ENCODE results near the gene DENND1A. TPM values are rescaled to one million over a fixed set of nuclear protein-coding genes. Genes with fewer than 3 reads are reported as not detected.

DENND1A gene
- polyA plus RNA-seq, 3 donors from 2014 or later: 2.6 to 7.5 (median 3.4) TPM

- Mint-ChIP-seq H3K27me3 (ENCODE audit: low read depth in 3 of 3) (peaks cover 0 to 2% (median 1%) of the 10 kb centered on the region in 3 donors), H3K27ac (no peak overlapping the region), H3K36me3 (no peaks in the 10 kb centered on the region), H3K4me3 (no peak overlapping the region), H3K9me3 (no peaks in the 10 kb centered on the region), H3K4me1 (peaks cover 11 to 15% of the 10 kb centered on the region in 2 donors)
- DNase-seq: peak; percentile 11 to 14 (median 12)
Measured at GRCh38 chr9:123544007-123544827, 385.7 kb downstream of the DENND1A start.

DNA sequence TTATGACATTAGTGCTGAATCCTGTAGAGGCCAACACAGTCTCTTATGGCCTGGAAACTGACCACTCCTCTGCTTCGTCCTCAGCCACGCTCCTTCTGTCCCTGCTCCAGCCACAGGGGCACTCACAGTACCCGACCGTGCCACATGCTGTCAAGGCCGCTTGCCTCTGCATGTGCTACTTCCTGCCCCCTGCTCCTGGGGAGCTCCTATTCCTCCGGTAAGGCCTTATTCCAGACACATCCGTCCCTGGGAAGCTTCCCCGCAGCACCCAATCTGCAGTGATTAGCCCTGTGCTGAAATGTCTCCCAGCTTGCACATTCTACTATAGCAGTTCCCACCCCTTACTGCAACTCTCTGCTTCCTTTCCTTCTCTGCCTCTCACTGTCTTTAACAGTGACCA is 386.4 kb downstream of the DENND1A start:
- no peak for DNase-seq
- H3K4me3 Mint-ChIP-seq: no peak overlapping the region
- H3K9me3 Mint-ChIP-seq: no peaks in the 10 kb centered on the region
- H3K27ac Mint-ChIP-seq: no peak overlapping the region
- H3K27me3 Mint-ChIP-seq (ENCODE audit: low read depth in 3 of 3): peaks cover 0 to 2% (median 1%) of the 10 kb centered on the region in 3 donors
- H3K4me1 Mint-ChIP-seq: peaks cover 11 to 15% of the 10 kb centered on the region in 2 donors
- no peaks in the 10 kb centered on the region for H3K36me3 Mint-ChIP-seq

DNA sequence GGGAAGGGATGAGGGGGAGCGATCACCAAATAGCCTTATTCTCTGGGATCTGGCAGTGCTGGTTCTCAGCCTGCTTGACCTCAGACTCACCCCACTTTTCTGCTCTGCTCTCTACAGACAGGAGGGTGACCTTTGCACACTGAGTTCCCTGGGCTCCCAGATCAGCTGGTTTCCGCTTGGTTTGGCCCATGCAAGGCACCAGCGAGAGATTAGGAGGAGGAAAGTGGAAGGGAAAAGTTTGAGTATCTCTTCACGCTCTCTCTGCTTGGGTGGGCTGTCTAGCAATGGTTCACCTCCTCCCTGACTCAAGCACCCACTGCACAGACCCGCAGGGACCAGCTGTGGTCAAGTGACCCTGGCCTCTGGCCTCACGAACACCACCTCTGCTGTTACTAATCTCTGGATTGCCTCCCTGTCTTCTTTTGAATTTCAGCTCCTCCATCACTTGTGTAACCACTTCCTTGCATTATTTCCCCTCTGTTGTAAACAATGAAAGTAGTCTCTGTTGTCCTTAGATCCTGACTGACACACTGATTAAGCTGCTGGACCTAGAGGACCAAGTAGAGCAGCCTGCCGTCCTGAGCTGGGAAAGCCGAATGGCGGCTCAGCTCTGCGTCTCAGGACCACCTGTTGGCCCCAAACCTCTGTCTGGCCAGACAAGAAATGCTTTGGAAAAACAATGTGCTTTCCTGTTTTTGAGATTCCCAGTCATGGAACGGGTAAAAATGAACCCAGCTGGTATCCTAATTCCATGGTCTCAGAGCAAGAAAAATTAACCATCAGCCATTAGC is 387.3 kb downstream of the DENND1A start:
- Mint-ChIP-seq H3K36me3 (no peaks in the 10 kb centered on the region), H3K4me3 (no peak overlapping the region), H3K9me3 (no peaks in the 10 kb centered on the region), H3K27ac (no peak overlapping the region), H3K4me1 (peaks cover 14 to 19% of the 10 kb centered on the region in 2 donors), H3K27me3 (ENCODE audit: low read depth in 3 of 3) (peaks cover 0 to 1% (median 0%) of the 10 kb centered on the region in 3 donors)
- DNase-seq: no peak

DNA sequence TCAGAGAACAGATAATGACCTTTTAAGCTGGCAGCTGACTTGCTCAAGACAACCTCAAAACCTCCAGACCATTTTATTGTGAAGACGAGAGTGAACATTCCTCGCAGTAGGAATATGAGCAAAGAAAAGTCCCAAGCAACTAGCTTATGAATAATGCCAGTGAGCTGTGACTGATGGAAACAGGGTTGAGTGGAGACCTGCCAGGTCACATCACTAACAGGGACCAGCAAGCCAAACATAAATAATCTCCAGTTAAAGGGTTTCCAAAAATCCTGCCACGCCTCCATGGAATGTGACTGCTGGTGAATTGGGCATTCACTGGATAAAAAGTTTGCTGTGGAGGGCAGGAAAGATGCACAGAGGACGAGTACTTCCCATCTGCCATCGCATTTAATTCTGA is 388.5 kb downstream of the DENND1A start:
- H3K36me3 Mint-ChIP-seq: no peaks in the 10 kb centered on the region
- no peak for DNase-seq
- H3K4me1 Mint-ChIP-seq: peaks cover 18 to 25% of the 10 kb centered on the region in 2 donors
- H3K27me3 Mint-ChIP-seq (ENCODE audit: low read depth in 3 of 3): peaks cover 0 to 1% (median 0%) of the 10 kb centered on the region in 3 donors
- no peak overlapping the region for H3K27ac Mint-ChIP-seq
- no peak overlapping the region for H3K4me3 Mint-ChIP-seq
- no peaks in the 10 kb centered on the region for H3K9me3 Mint-ChIP-seq

GRCh38 chr9:123540457-123540856 is 389.5 kb downstream of the DENND1A start:
- Mint-ChIP-seq H3K4me1 (peaks cover 14 to 25% of the 10 kb centered on the region in 2 donors), H3K9me3 (no peaks in the 10 kb centered on the region), H3K36me3 (peaks cover 0 to 2% (median 2%) of the 10 kb centered on the region in 3 donors), H3K27me3 (ENCODE audit: low read depth in 3 of 3) (peaks cover 0 to 1% (median 0%) of the 10 kb centered on the region in 3 donors), H3K27ac (no peak overlapping the region), H3K4me3 (no peak overlapping the region)
- no peak for DNase-seq

GRCh38 chr9:123537809-123538208 is 392.1 kb downstream of the DENND1A start:
- Mint-ChIP-seq H3K4me1 (peaks cover 21 to 35% of the 10 kb centered on the region in 2 donors), H3K9me3 (no peaks in the 10 kb centered on the region), H3K27ac (no peak overlapping the region)

GRCh38 chr9:123536455-123536868 is 393.5 kb downstream of the DENND1A start:
- H3K4me3 Mint-ChIP-seq: peak overlapping the region in 4 of 5 donors; percentile 8 to 71 (median 47)
- H3K27ac Mint-ChIP-seq: peak overlapping the region in 3 of 6 donors; percentile 2 to 47 (median 26)
- H3K9me3 Mint-ChIP-seq: peaks cover 0 to under 1% (median 0%) of the 10 kb centered on the region in 6 donors
- no peaks in the 10 kb centered on the region for H3K27me3 Mint-ChIP-seq (ENCODE audit: low read depth in 3 of 3)
- DNase-seq: peak; percentile 30 to 35 (median 31)
- H3K36me3 Mint-ChIP-seq: peaks cover 10 to 15% (median 10%) of the 10 kb centered on the region in 3 donors
- peaks cover 21 to 35% of the 10 kb centered on the region in 2 donors for H3K4me1 Mint-ChIP-seq

More at GRCh38 chr9:123537809-123538208, 392.1 kb downstream of the DENND1A start:
- peaks cover 7 to 11% (median 8%) of the 10 kb centered on the region in 3 donors for H3K36me3 Mint-ChIP-seq
- no peak for DNase-seq
- H3K4me3 Mint-ChIP-seq: no peak overlapping the region
- no peaks in the 10 kb centered on the region for H3K27me3 Mint-ChIP-seq (ENCODE audit: low read depth in 3 of 3)

DNA sequence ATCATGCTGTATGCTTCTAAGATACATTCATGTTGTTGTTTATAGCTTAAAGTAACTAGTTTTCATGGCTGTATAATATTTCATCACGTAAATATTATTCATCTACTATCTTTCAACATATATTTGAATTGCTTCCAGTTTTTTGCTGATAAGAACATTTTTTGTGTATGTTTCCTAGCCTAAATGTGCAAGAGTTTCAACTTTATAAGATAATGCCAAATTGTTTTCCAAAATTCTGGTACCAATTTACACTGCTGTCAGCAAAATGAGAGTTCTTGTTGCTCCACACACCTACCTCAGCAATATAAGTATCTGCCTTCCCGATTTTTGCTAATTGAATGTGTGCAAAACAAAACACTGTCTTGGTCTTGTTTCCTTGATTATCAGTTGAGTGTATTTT is 395.6 kb downstream of the DENND1A start:
- Mint-ChIP-seq H3K9me3 (peaks cover 0 to 9% (median 4%) of the 10 kb centered on the region in 6 donors), H3K27me3 (ENCODE audit: low read depth in 3 of 3) (no peaks in the 10 kb centered on the region), H3K36me3 (peaks cover 16 to 25% (median 21%) of the 10 kb centered on the region in 3 donors), H3K27ac (no peak overlapping the region), H3K4me3 (no peak overlapping the region), H3K4me1 (peaks cover 21 to 35% of the 10 kb centered on the region in 2 donors)
- no peak for DNase-seq

- peaks cover 6 to 7% of the 10 kb centered on the region in 2 donors for H3K4me1 Mint-ChIP-seq
- H3K27me3 Mint-ChIP-seq (ENCODE audit: low read depth in 3 of 3): peaks cover 0 to 2% (median 0%) of the 10 kb centered on the region in 3 donors
- DNase-seq: no peak
- peaks cover 0 to 9% (median 4%) of the 10 kb centered on the region in 6 donors for H3K9me3 Mint-ChIP-seq
- H3K27ac Mint-ChIP-seq: no peak overlapping the region
- no peak overlapping the region for H3K4me3 Mint-ChIP-seq
- H3K36me3 Mint-ChIP-seq: peaks cover 16 to 28% (median 21%) of the 10 kb centered on the region in 3 donors
Measured at GRCh38 chr9:123530244-123530643, 399.7 kb downstream of the DENND1A start.

GRCh38 chr9:123528501-123528900 is 401.4 kb downstream of the DENND1A start:
- H3K27ac Mint-ChIP-seq: no peak overlapping the region
- peaks cover 9 to 21% (median 17%) of the 10 kb centered on the region in 3 donors for H3K36me3 Mint-ChIP-seq
- peaks cover 0 to 2% (median 0%) of the 10 kb centered on the region in 3 donors for H3K27me3 Mint-ChIP-seq (ENCODE audit: low read depth in 3 of 3)
- no peak for DNase-seq
- peaks cover 0 to 9% (median 4%) of the 10 kb centered on the region in 6 donors for H3K9me3 Mint-ChIP-seq
- no peak overlapping the region for H3K4me3 Mint-ChIP-seq
- H3K4me1 Mint-ChIP-seq: no peaks in the 10 kb centered on the region

DNA sequence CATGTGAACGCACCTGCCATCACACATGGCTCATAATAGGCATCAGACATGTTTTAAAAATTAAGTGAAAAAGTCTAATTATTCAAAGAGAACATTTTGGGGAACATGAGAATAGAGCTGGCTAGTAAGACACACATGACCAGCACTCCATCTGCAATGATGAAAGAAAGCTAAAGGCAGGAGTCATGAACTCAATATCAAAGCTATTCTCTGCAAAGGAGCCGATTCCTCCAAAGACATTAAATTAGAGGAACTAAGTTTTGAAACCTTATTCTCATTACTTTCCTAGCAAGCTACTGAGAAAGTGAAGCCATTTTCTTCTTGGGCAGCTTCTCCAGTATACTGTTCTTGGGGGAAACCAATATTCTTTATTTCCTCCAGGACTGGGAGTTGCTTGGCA is 401.9 kb downstream of the DENND1A start:
- H3K27me3 Mint-ChIP-seq (ENCODE audit: low read depth in 3 of 3): peaks cover 0 to 2% (median 0%) of the 10 kb centered on the region in 3 donors

GRCh38 chr9:123525957-123526356 is 404.0 kb downstream of the DENND1A start:
- Mint-ChIP-seq H3K36me3 (peaks cover 6 to 17% (median 10%) of the 10 kb centered on the region in 3 donors), H3K4me3 (no peak overlapping the region), H3K9me3 (peaks cover 0 to 7% (median 2%) of the 10 kb centered on the region in 6 donors), H3K4me1 (no peaks in the 10 kb centered on the region), H3K27ac (no peak overlapping the region), H3K27me3 (ENCODE audit: low read depth in 3 of 3) (peaks cover 0 to 2% (median 0%) of the 10 kb centered on the region in 3 donors)
- no peak for DNase-seq

More for the DNA sequence above, 401.9 kb downstream of the DENND1A start:
- H3K9me3 Mint-ChIP-seq: peaks cover 0 to 9% (median 4%) of the 10 kb centered on the region in 6 donors
- no peak overlapping the region for H3K4me3 Mint-ChIP-seq
- no peak for DNase-seq
- H3K4me1 Mint-ChIP-seq: no peaks in the 10 kb centered on the region
- H3K27ac Mint-ChIP-seq: no peak overlapping the region
- peaks cover 9 to 21% (median 17%) of the 10 kb centered on the region in 3 donors for H3K36me3 Mint-ChIP-seq

DNA sequence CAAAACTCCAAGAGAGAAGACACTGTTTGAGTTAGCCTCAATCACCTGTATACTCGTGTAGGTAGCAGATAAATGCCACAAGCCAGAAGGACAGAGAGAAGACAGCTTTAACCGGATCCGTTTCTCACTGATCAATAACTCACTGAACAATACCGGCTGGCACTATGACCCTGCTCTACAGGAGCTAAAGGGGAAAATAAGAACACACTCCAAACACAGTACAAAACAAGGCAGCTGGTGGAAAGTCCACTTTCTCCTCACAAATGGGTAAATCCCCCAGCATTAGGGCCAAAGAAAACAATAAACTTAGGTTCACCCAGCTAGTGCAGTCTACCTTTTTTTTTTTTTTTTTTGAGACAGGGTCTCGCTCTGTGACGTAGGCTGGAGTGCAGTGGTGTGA is 404.5 kb downstream of the DENND1A start:
- peaks cover 0 to 3% (median 0%) of the 10 kb centered on the region in 3 donors for H3K27me3 Mint-ChIP-seq (ENCODE audit: low read depth in 3 of 3)
- no peaks in the 10 kb centered on the region for H3K4me1 Mint-ChIP-seq
- H3K27ac Mint-ChIP-seq: no peak overlapping the region
- H3K4me3 Mint-ChIP-seq: no peak overlapping the region
- H3K9me3 Mint-ChIP-seq: peaks cover 0 to 7% (median 2%) of the 10 kb centered on the region in 6 donors
- H3K36me3 Mint-ChIP-seq: peaks cover 6 to 17% (median 10%) of the 10 kb centered on the region in 3 donors
- DNase-seq: no peak

All from immature natural killer cell (primary cell).